Measurements from ENCODE around the gene MDH1B. TPM values are rescaled to one million over a fixed set of nuclear protein-coding genes. Genes with fewer than 3 reads are reported as not detected.

The MDH1B gene
- polyA plus RNA-seq, 1 of the 3 experiments (the other 2 are of a cell fraction): 1.7 TPM

GRCh38 chr2:206723288-206723687 is 41.8 kb downstream of the MDH1B start:
- WGBS (ENCODE audit: low lambda C conversion rate): 37% methylated on average over 1 of the region's 1 CpG
- Histone ChIP-seq H3K4me2 (no peak overlapping the region), H3K4me1 (ENCODE audit: control insufficient read depth in 1 of 2, insufficient read depth in 2 of 2, low read depth in 1 of 2, low read length in 1 of 2) (no peaks in the 10 kb centered on the region), H3K27ac (ENCODE audit: low read depth in 2 of 2, low read length in 1 of 2) (no peak overlapping the region), H2AFZ (ENCODE audit: low read depth) (no peak overlapping the region), H3K9me2 (no peaks in the 10 kb centered on the region), H3K9me3 (no peaks in the 10 kb centered on the region), H3K9ac (no peak overlapping the region), H3K4me3 (ENCODE audit: low read depth in 2 of 2, low read length in 1 of 2) (no peak overlapping the region), H4K20me1 (ENCODE audit: insufficient read depth) (no peaks in the 10 kb centered on the region), H3F3A (replicated peaks; ENCODE audit: insufficient read depth) (no peaks in the 10 kb centered on the region), H3K36me3 (replicated peaks in 1 of 2; ENCODE audit: control insufficient read depth in 1 of 2, insufficient read depth in 2 of 2, low read length in 1 of 2) (no peaks in the 10 kb centered on the region), H3K27me3 (ENCODE audit: insufficient read depth) (no peaks in the 10 kb centered on the region), H3K79me2 (ENCODE audit: insufficient read depth) (no peaks in the 10 kb centered on the region)
- TF ChIP-seq, protein P1, sequence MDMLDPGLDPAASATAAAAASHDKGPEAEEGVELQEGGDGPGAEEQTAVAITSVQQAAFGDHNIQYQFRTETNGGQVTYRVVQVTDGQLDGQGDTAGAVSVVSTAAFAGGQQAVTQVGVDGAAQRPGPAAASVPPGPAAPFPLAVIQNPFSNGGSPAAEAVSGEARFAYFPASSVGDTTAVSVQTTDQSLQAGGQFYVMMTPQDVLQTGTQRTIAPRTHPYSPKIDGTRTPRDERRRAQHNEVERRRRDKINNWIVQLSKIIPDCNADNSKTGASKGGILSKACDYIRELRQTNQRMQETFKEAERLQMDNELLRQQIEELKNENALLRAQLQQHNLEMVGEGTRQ (IDR thresholded peaks at IDR 0.05; ENCODE audit: borderline replicate concordance, low read depth, low read length): no peak
- TF ChIP-seq, protein P2, sequence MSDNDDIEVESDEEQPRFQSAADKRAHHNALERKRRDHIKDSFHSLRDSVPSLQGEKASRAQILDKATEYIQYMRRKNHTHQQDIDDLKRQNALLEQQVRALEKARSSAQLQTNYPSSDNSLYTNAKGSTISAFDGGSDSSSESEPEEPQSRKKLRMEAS (IDR thresholded peaks at IDR 0.05; ENCODE audit: low read depth): no peak
- no peak for TF ChIP-seq POLR2AphosphoS5 (IDR thresholded peaks at IDR 0.05; ENCODE audit: low read depth, low read length)
- no peak for TF ChIP-seq RXRA (IDR thresholded peaks at IDR 0.05; ENCODE audit: borderline replicate concordance, low read depth)
- no peak for TF ChIP-seq YY1 (IDR thresholded peaks at IDR 0.05; ENCODE audit: low read depth)
- TF ChIP-seq MXI1 (IDR thresholded peaks at IDR 0.05; ENCODE audit: low read depth, low read length): no peak
- CTCF ChIA-PET: no interaction called here
- no peak for DNase-seq
- POLR2A ChIA-PET: no interaction called here

DNA sequence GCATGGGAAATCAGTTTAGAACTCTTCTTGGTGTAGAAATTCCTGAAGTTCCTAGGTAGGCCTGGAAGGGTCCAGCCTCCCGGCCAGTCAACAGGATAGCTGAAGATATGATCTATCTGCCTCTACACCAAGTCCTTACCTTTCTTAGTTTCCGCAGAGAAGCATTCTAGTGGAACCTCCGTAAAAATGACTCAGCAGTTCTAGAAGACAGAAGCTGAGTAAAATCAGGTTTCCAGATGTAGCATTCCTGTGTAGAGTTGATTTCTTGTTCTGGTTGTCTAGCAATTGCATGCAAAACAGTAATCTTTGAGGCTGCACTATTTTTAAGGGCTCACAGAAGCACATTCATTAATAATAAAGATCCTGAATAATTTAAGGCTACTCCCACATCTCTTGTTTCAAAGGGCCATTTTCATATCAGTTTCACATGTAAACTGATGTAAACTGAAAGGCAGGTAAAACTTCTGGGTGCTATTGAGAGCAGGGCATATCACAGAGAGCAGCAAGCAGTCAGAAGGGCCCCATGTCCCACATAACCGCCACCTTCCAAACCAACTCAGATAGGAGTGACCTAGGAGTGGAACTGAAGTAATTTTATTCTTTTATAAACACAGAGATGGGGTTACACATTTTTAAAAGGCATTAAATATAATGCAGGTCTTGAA is 43.7 kb downstream of the MDH1B start:
- ChIA-PET POLR2A (no interaction called here), CTCF (no interaction called here)
- H2AFZ ChIP-seq (ENCODE audit: low read depth): no peak overlapping the region
- H3K9me3 ChIP-seq: no peaks in the 10 kb centered on the region
- WGBS (ENCODE audit: low lambda C conversion rate): 69% methylated on average over 4 of the region's 4 CpGs
- H3K4me1 ChIP-seq (ENCODE audit: control insufficient read depth in 1 of 2, insufficient read depth in 2 of 2, low read depth in 1 of 2, low read length in 1 of 2): peaks cover 0 to 7% of the 10 kb centered on the region in 2 experiments; a peak in 1 of 4 replicates
- no peak for DNase-seq
- TF ChIP-seq EP300 (IDR thresholded peaks at IDR 0.05; ENCODE audit: borderline replicate concordance in 1 of 2, low read depth in 1 of 2, low read length in 1 of 2) (no peak), RXRA (IDR thresholded peaks at IDR 0.05; ENCODE audit: borderline replicate concordance, low read depth) (no peak), JUND (IDR thresholded peaks at IDR 0.05) (no peak), FOXJ3 (CRISPR knock-in tag; IDR thresholded peaks at IDR 0.05) (no peak)
- no peak overlapping the region for H3K27ac ChIP-seq (ENCODE audit: low read depth in 2 of 2, low read length in 1 of 2)
- H3K27me3 ChIP-seq (ENCODE audit: insufficient read depth): no peaks in the 10 kb centered on the region
- no peaks in the 10 kb centered on the region for H3K9me2 ChIP-seq
- no peaks in the 10 kb centered on the region for H4K20me1 ChIP-seq (ENCODE audit: insufficient read depth)
- no peak overlapping the region for H3K4me2 ChIP-seq
- H3F3A ChIP-seq (replicated peaks; ENCODE audit: insufficient read depth): no peaks in the 10 kb centered on the region
- no peaks in the 10 kb centered on the region for H3K79me2 ChIP-seq (ENCODE audit: insufficient read depth)
- H3K36me3 ChIP-seq (replicated peaks in 1 of 2; ENCODE audit: control insufficient read depth in 1 of 2, insufficient read depth in 2 of 2, low read length in 1 of 2): no peaks in the 10 kb centered on the region
- H3K9ac ChIP-seq: no peak overlapping the region
- no peak overlapping the region for H3K4me3 ChIP-seq (ENCODE audit: low read depth in 2 of 2, low read length in 1 of 2)

- Histone ChIP-seq H3K9me3 (no peaks in the 10 kb centered on the region), H3K9me2 (no peaks in the 10 kb centered on the region), H3K4me2 (no peak within 1 kb of the TSS), H3F3A (replicated peaks; ENCODE audit: insufficient read depth) (no peaks in the 10 kb centered on the region), H3K4me1 (ENCODE audit: control insufficient read depth in 1 of 2, insufficient read depth in 2 of 2, low read depth in 1 of 2, low read length in 1 of 2) (peaks cover 0 to 9% of the 10 kb centered on the region in 2 experiments; a peak in 1 of 4 replicates), H3K79me2 (ENCODE audit: insufficient read depth) (no peaks in the 10 kb centered on the region), H3K9ac (no peak within 1 kb of the TSS), H3K27ac (ENCODE audit: low read depth in 2 of 2, low read length in 1 of 2) (0 out of 4 replicates have a peak within 1 kb of the TSS, but pooled peaks of 1 of the 2 experiments have one; percentile 12), H3K4me3 (ENCODE audit: low read depth in 2 of 2, low read length in 1 of 2) (no peak within 1 kb of the TSS), H2AFZ (ENCODE audit: low read depth) (no peak within 1 kb of the TSS), H3K27me3 (ENCODE audit: insufficient read depth) (no peaks in the 10 kb centered on the region), H4K20me1 (ENCODE audit: insufficient read depth) (no peaks in the 10 kb centered on the region), H3K36me3 (replicated peaks in 1 of 2; ENCODE audit: control insufficient read depth in 1 of 2, insufficient read depth in 2 of 2, low read length in 1 of 2) (no peaks in the 10 kb centered on the region)
- DNase-seq: no peak
- TF ChIP-seq REST (IDR thresholded peaks at IDR 0.05; ENCODE audit: low read depth, low read length) (no peak), RXRA (IDR thresholded peaks at IDR 0.05; ENCODE audit: borderline replicate concordance, low read depth) (no peak), NFIC (IDR thresholded peaks at IDR 0.05; ENCODE audit: borderline replicate concordance) (no peak), GATA2 (CRISPR knock-in tag; IDR thresholded peaks at IDR 0.05) (no peak), YY1 (IDR thresholded peaks at IDR 0.05; ENCODE audit: low read depth) (no peak)
- TF ChIP-seq, protein P1 (IDR thresholded peaks at IDR 0.05; ENCODE audit: borderline replicate concordance, low read depth, low read length): no peak
- CTCF ChIA-PET: no interaction called here
- POLR2A ChIA-PET: no interaction called here
- 19% methylated on average over 1 of the region's 1 CpG for WGBS (ENCODE audit: low lambda C conversion rate)
Measured at GRCh38 chr2:206718296-206718695, 46.8 kb downstream of the MDH1B start, which contains the start of gene DYTN. TSS of gene DYTN (minus strand) at chr2:206718396. CDS start at chr2:206718279, 117 bp downstream.
